K562 (cell line): ENCODE measurements around the gene C20orf96. TPM values are rescaled to one million over a fixed set of nuclear protein-coding genes. Genes with fewer than 3 reads are reported as not detected.

Experiments
- CREM ChIP-seq: IDR thresholded peaks from 2 replicates; pipeline ENCODE4 v1.6.1; 2014; ENCODE audit warnings: antibody characterized with exemption, low read depth
- NEUROD1 ChIP-seq: fragments of 150-350 bp; IDR thresholded peaks from 2 replicates; pipeline ENCODE4 v1.6.1; 2014; ENCODE audit warnings: borderline replicate concordance, low read length, low read depth; ENCODE audit not compliant: partially characterized antibody
- NONO ChIP-seq, 2 experiments: fragments of 200-400 bp in 1 of 2; fragments of 450-650 bp in 1 of 2; formaldehyde crosslinking in 1 of 2; IDR thresholded peaks; 2 replicates each; pipeline ENCODE4 v1.6.1; 2017; ENCODE audit warnings: low read depth in 2 of 2, mild to moderate bottlenecking in 2 of 2, moderate library complexity in 2 of 2, low read length in 1 of 2
- RBM22 ChIP-seq: fragments of 200-400 bp; formaldehyde crosslinking; IDR thresholded peaks from 2 replicates; pipeline ENCODE4 v1.6.1; 2018; ENCODE audit warnings: low read length, low read depth; ENCODE audit not compliant: poor library complexity, severe bottlenecking
- SMAD4 ChIP-seq: fragments of 250-450 bp; sonication (Bioruptor Pico); conservative IDR thresholded peaks from 2 replicates; pipeline ENCODE4 v1.8.0; 2021; ENCODE audit warnings: inconsistent platforms, mild to moderate bottlenecking, moderate library complexity
- SUPT5H ChIP-seq: fragments of 450-650 bp; IDR thresholded peaks from 2 replicates; pipeline ENCODE4 v1.6.1; 2016
- TAF1 ChIP-seq: IDR thresholded peaks from 2 replicates; pipeline ENCODE4 v1.6.1; 2011; ENCODE audit warnings: mild to moderate bottlenecking, low read length, moderate library complexity; ENCODE audit not compliant: insufficient read depth, control insufficient read depth, severe bottlenecking; ENCODE audit errors: extremely low read depth
- TAF9B ChIP-seq: fragments of 450-650 bp; IDR thresholded peaks from 2 replicates; pipeline ENCODE4 v1.6.1; 2018; ENCODE audit warnings: mild to moderate bottlenecking; ENCODE audit not compliant: partially characterized antibody
- TCFL5 ChIP-seq: fragments of 250-450 bp; sonication (Bioruptor Pico); conservative IDR thresholded peaks from 2 replicates; pipeline ENCODE4 v1.6.1; 2021; ENCODE audit warnings: mild to moderate bottlenecking, moderate library complexity, matching md5 sums
- TOE1 ChIP-seq, 2 experiments: fragments of 450-650 bp in 1 of 2; sonication (generic) in 1 of 2; formaldehyde crosslinking in 1 of 2; IDR thresholded peaks; 2 replicates each; pipeline versions ENCODE4 v1.7.1 to v1.8.0; 2016 to 2022; ENCODE audit warnings: borderline replicate concordance in 2 of 2, mild to moderate bottlenecking in 2 of 2, antibody characterized with exemption in 1 of 2, inconsistent platforms in 1 of 2, low read depth in 1 of 2, missing genetic modification reagents in 1 of 2, moderate library complexity in 1 of 2
- XRCC3 ChIP-seq: fragments of 450-650 bp; IDR thresholded peaks from 2 replicates; pipeline ENCODE4 v1.6.1; 2017; ENCODE audit warnings: mild to moderate bottlenecking, moderate library complexity
- ZNF444 ChIP-seq: fragments of 250-450 bp; sonication (Bioruptor Pico); IDR thresholded peaks from 2 replicates; pipeline ENCODE4 v1.4.0; 2020; ENCODE audit warnings: mild to moderate bottlenecking, moderate library complexity
- polyA plus RNA-seq, 8 experiments: library from polyadenylated mRNA; depleted of rRNA in 4 of 8; stranded (reverse) in 5 of 8; unstranded in 3 of 8; fragments of >200 nt; fragmentation: Nextera tagmentation in 2 of 8; fragmentation: Illumina TruSeq in 1 of 8; extraction: Ambion mirVana in 2 of 8; extraction: Trizol in 1 of 8; gene quantifications; 2 replicates each; pipeline versions ENCODE4 v1.2.1 to v1.2.3, GENCODE V29; 2011 to 2014; ENCODE audit warnings: inconsistent platforms in 1 of 8, missing spikeins in 1 of 8
- total RNA-seq, 7 experiments: library from RNA; depleted of rRNA in 6 of 7; stranded (reverse); fragments of >200 nt in 6 of 7; fragmentation: Illumina TruSeq in 2 of 7; extraction: Trizol in 2 of 7; gene quantifications; 2 replicates each; pipeline versions ENCODE4 v1.2.1 to v1.2.3, GENCODE V29; 2011 to 2021; ENCODE audit warnings: low replicate concordance in 1 of 7
- TF ChIP-seq, protein P1 (sequence below): fragments of 450-650 bp; IDR thresholded peaks from 2 replicates; pipeline ENCODE4 v1.6.1; 2018; ENCODE audit warnings: mild to moderate bottlenecking, low read depth; ENCODE audit not compliant: partially characterized antibody
- TF ChIP-seq, protein P2 (sequence below), 2 experiments: fragments of 450-650 bp in 1 of 2; sonication (generic) in 1 of 2; formaldehyde crosslinking in 1 of 2; IDR thresholded peaks; 2 replicates each; pipeline versions ENCODE4 v1.7.1 to v1.9.0; 2016 to 2022; ENCODE audit warnings: inconsistent platforms in 1 of 2, mild to moderate bottlenecking in 1 of 2, missing genetic modification reagents in 1 of 2

The C20orf96 gene
- total and polyA plus RNA-seq, 9 of the 15 experiments (the other 6 are each of a cell fraction or from before 2014, with no cell fraction given): 1.7 to 11.7 (median 4.2) TPM

DNA sequence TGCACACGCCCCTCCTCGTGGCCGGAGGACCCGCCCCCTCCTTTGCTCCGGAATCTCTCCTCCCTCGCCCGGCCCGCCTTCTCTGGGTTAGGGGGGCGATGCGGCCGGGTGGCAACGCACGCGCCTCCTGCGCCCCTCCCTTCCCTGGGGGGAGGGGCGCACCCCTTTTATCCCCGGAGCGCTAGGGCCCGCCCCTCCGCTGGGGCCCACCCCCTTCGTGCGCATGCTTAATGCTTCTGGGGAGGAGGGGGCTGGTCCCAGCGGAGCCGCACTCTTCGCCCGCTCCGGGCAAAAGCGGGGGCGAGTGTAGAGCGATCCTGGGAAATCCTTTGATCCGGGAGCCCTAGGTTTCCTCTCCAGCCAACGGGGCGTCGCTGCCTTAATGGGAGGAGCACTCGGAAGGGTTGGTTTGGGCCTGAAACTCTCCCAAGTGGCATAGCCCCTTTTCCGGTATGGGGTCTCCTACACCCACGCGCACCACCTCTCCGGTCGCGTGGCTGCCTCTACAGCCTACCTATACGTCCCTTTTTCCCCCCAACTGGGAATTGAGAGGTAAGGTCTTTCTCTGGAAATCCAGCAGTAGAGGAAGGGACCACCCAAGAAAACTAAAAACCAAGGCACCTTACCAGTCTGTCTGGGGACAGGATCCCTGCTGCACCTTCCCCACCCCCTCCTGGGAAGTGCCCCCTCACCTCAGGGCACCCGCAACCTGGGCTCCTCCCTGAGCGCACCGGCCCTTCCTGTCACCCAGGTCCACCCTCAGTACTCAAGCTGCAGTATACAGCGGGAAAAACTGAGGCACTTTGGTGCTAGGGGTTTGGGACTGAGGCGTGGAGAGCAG lies 36.9 kb upstream of the C20orf96 start (continued):
- TF ChIP-seq TAF1 (peak; percentile 34), ZNF444 (CRISPR knock-in tag) (no peak), RBM22 (peak; percentile 78), TAF9B (peak; percentile 15), CREM (peak; percentile 35; the same call in 1 of the 2 replicates), TCFL5 (no peak), SMAD4 (CRISPR knock-in tag) (no peak), NEUROD1 (peak; percentile 56), XRCC3 (no peak), SUPT5H (peak; percentile 41; the same call in 1 of the 2 replicates), NONO (IDR thresholded peaks at IDR 0.05; ENCODE audit: low read depth in 2 of 2, low read length in 1 of 2) (0 out of 4 replicates have a peak, but pooled peaks of 1 of the 2 experiments have one; percentile 24), TOE1 (IDR thresholded peaks at IDR 0.05; ENCODE audit: borderline replicate concordance) (0 out of 2 replicates have a peak, but pooled peaks have one; percentile 16), TOE1 (CRISPR knock-in tag; IDR thresholded peaks at IDR 0.05; ENCODE audit: borderline replicate concordance, low read depth) (no peak)
- TF ChIP-seq, protein P1, sequence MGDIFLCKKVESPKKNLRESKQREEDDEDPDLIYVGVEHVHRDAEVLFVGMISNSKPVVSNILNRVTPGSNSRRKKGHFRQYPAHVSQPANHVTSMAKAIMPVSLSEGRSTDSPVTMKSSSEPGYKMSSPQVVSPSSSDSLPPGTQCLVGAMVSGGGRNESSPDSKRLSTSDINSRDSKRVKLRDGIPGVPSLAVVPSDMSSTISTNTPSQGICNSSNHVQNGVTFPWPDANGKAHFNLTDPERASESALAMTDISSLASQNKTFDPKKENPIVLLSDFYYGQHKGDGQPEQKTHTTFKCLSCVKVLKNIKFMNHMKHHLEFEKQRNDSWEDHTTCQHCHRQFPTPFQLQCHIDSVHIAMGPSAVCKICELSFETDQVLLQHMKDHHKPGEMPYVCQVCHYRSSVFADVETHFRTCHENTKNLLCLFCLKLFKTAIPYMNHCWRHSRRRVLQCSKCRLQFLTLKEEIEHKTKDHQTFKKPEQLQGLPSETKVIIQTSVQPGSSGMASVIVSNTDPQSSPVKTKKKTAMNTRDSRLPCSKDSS: no peak
- TF ChIP-seq, protein P2, sequence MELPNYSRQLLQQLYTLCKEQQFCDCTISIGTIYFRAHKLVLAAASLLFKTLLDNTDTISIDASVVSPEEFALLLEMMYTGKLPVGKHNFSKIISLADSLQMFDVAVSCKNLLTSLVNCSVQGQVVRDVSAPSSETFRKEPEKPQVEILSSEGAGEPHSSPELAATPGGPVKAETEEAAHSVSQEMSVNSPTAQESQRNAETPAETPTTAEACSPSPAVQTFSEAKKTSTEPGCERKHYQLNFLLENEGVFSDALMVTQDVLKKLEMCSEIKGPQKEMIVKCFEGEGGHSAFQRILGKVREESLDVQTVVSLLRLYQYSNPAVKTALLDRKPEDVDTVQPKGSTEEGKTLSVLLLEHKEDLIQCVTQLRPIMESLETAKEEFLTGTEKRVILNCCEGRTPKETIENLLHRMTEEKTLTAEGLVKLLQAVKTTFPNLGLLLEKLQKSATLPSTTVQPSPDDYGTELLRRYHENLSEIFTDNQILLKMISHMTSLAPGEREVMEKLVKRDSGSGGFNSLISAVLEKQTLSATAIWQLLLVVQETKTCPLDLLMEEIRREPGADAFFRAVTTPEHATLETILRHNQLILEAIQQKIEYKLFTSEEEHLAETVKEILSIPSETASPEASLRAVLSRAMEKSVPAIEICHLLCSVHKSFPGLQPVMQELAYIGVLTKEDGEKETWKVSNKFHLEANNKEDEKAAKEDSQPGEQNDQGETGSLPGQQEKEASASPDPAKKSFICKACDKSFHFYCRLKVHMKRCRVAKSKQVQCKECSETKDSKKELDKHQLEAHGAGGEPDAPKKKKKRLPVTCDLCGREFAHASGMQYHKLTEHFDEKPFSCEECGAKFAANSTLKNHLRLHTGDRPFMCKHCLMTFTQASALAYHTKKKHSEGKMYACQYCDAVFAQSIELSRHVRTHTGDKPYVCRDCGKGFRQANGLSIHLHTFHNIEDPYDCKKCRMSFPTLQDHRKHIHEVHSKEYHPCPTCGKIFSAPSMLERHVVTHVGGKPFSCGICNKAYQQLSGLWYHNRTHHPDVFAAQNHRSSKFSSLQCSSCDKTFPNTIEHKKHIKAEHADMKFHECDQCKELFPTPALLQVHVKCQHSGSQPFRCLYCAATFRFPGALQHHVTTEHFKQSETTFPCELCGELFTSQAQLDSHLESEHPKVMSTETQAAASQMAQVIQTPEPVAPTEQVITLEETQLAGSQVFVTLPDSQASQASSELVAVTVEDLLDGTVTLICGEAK (IDR thresholded peaks at IDR 0.05): 0 out of 2 replicates have a peak, but pooled peaks have one; percentile 14
- TF ChIP-seq, protein P2 (CRISPR knock-in tag; IDR thresholded peaks at IDR 0.05): no peak
